H9 (cell line): ENCODE measurements around the gene ZNFX1. TPM values are rescaled to one million over a fixed set of nuclear protein-coding genes. Genes with fewer than 3 reads are reported as not detected.

ENCODE experiments used
- DNase-seq: peaks from one replicate; pipeline ENCODE4 v3.0.0-alpha.2; 2017
- H2AFZ ChIP-seq: one replicate; pipeline ENCODE4 v1.6.1; 2013; ENCODE audit warnings: mild to moderate bottlenecking, low read length, control low read depth, moderate library complexity
- H2AK5ac ChIP-seq: 2 replicates; pipeline ENCODE4 v1.6.1; 2013; ENCODE audit warnings: low read length, control low read depth, mixed read lengths; ENCODE audit not compliant: insufficient read length
- H2BK120ac ChIP-seq: one replicate; pipeline ENCODE4 v1.6.1; 2013; ENCODE audit warnings: low read depth, mild to moderate bottlenecking, low read length, control low read depth, inconsistent platforms; ENCODE audit not compliant: poor library complexity, severe bottlenecking
- H2BK12ac ChIP-seq: 2 replicates; pipeline ENCODE4 v1.6.1; 2013; ENCODE audit warnings: low read length, control low read depth, mixed read lengths, low read depth; ENCODE audit not compliant: insufficient read length
- H2BK15ac ChIP-seq: 2 replicates; pipeline ENCODE4 v1.6.1; 2013; ENCODE audit warnings: low read depth, low read length, control low read depth
- H2BK20ac ChIP-seq: one replicate; pipeline ENCODE4 v1.6.1; 2013; ENCODE audit warnings: low read depth, mild to moderate bottlenecking, low read length, control low read depth, inconsistent platforms; ENCODE audit not compliant: poor library complexity, severe bottlenecking
- H2BK5ac ChIP-seq: 2 replicates; pipeline ENCODE4 v1.6.1; 2013; ENCODE audit warnings: low read length, control low read depth, mixed read lengths; ENCODE audit not compliant: insufficient read length
- H3K14ac ChIP-seq: 2 replicates; pipeline ENCODE4 v1.6.1; 2013; ENCODE audit warnings: low read length, control low read depth; ENCODE audit not compliant: insufficient read depth
- H3K18ac ChIP-seq: 2 replicates; pipeline ENCODE4 v1.6.1; 2013; ENCODE audit warnings: low read depth, mild to moderate bottlenecking, mixed read lengths, low read length, control low read depth; ENCODE audit not compliant: insufficient read length
- H3K23ac ChIP-seq: 2 replicates; pipeline ENCODE4 v1.6.1; 2013; ENCODE audit warnings: low read length, control low read depth, mixed read lengths, low read depth; ENCODE audit not compliant: insufficient read length
- H3K23me2 ChIP-seq: 2 replicates; pipeline ENCODE4 v1.6.1; 2013; ENCODE audit warnings: low read depth, mild to moderate bottlenecking, mixed read lengths, low read length, control low read depth; ENCODE audit not compliant: insufficient read length, poor library complexity, severe bottlenecking
- H3K27ac ChIP-seq: 2 replicates; pipeline ENCODE4 v1.5.1; 2013; ENCODE audit warnings: low read length, control low read depth, mixed read lengths, low read depth; ENCODE audit not compliant: insufficient read length
- H3K27me3 ChIP-seq: 2 replicates; pipeline ENCODE4 v1.6.1; 2013; ENCODE audit warnings: low read length, control low read depth, inconsistent platforms; ENCODE audit not compliant: insufficient read depth
- H3K4ac ChIP-seq: 2 replicates; pipeline ENCODE4 v1.6.1; 2013; ENCODE audit warnings: low read depth, mild to moderate bottlenecking, control low read depth, inconsistent platforms, low read length, moderate library complexity
- H3K4me1 ChIP-seq: 2 replicates; pipeline ENCODE4 v1.6.1; 2013; ENCODE audit warnings: low read length, control low read depth, inconsistent platforms; ENCODE audit not compliant: insufficient read depth
- H3K4me2 ChIP-seq: 2 replicates; pipeline ENCODE4 v1.6.1; 2013; ENCODE audit warnings: low read length, control low read depth, mixed read lengths; ENCODE audit not compliant: insufficient read length, insufficient read depth
- H3K56ac ChIP-seq: 2 replicates; pipeline ENCODE4 v1.6.1; 2013; ENCODE audit warnings: low read depth, mild to moderate bottlenecking, mixed read lengths, low read length, control low read depth; ENCODE audit not compliant: insufficient read length
- H3K79me1 ChIP-seq: 2 replicates; pipeline ENCODE4 v1.6.1; 2013; ENCODE audit warnings: low read depth, mild to moderate bottlenecking, moderate library complexity, low read length, control low read depth, inconsistent platforms; ENCODE audit not compliant: insufficient read depth, poor library complexity, severe bottlenecking
- H3K79me2 ChIP-seq: 2 replicates; pipeline ENCODE4 v1.6.1; 2013; ENCODE audit warnings: low read length, control low read depth, inconsistent platforms; ENCODE audit not compliant: insufficient read depth
- H3K9ac ChIP-seq: 2 replicates; pipeline ENCODE4 v1.6.1; 2013; ENCODE audit warnings: low read length, control low read depth, mixed read lengths; ENCODE audit not compliant: insufficient read length; ENCODE audit errors: extremely low read depth
- H3K9me3 ChIP-seq: one replicate; pipeline ENCODE4 v1.6.1; 2013; ENCODE audit warnings: low read depth, low read length, inconsistent platforms; ENCODE audit not compliant: control insufficient read depth
- H3T11ph ChIP-seq: one replicate; pipeline ENCODE4 v1.6.1; 2013; ENCODE audit warnings: mild to moderate bottlenecking, low read length, control low read depth, inconsistent platforms
- H4K20me1 ChIP-seq: one replicate; pipeline ENCODE4 v1.6.1; 2013; ENCODE audit not compliant: control insufficient read depth, insufficient read length, insufficient read depth
- H4K5ac ChIP-seq: 2 replicates; pipeline ENCODE4 v1.6.1; 2013; ENCODE audit warnings: low read depth, mild to moderate bottlenecking, mixed read lengths, low read length, control low read depth; ENCODE audit not compliant: insufficient read length
- H4K8ac ChIP-seq: replicated peaks from 2 replicates; pipeline ENCODE4 v1.6.1; 2013; ENCODE audit warnings: low read length, control low read depth, mixed read lengths, low read depth; ENCODE audit not compliant: insufficient read length
- H4K91ac ChIP-seq: 2 replicates; pipeline ENCODE4 v1.6.1; 2013; ENCODE audit warnings: low read depth, mild to moderate bottlenecking, moderate library complexity, mixed read lengths, low read length, control low read depth; ENCODE audit not compliant: insufficient read length
- H3K27ac Mint-ChIP-seq, 3 experiments: 2 replicates in 2 of 3; 3 replicates in 1 of 3; pipeline ENCODE4 v1.8.0; 2020 to 2021; ENCODE audit warnings: mixed read lengths in 3 of 3, mild to moderate bottlenecking in 1 of 3, moderate library complexity in 1 of 3
- H3K27me3 Mint-ChIP-seq: 2 replicates; pipeline ENCODE4 v1.8.0; 2021; ENCODE audit warnings: low read depth, mild to moderate bottlenecking, moderate library complexity, mixed read lengths
- H3K36me3 Mint-ChIP-seq, 3 experiments: 2 replicates in 2 of 3; 3 replicates in 1 of 3; pipeline ENCODE4 v1.8.0; 2020 to 2021; ENCODE audit warnings: low read depth in 3 of 3, mixed read lengths in 3 of 3; ENCODE audit not compliant: insufficient read depth in 1 of 3
- H3K4me1 Mint-ChIP-seq, 2 experiments: 2 replicates each; pipeline ENCODE4 v1.8.0; 2020; ENCODE audit warnings: mixed read lengths in 2 of 2
- H3K4me3 Mint-ChIP-seq, 2 experiments: 2 replicates in 1 of 2; 3 replicates in 1 of 2; pipeline ENCODE4 v1.8.0; 2020 to 2021; ENCODE audit warnings: mild to moderate bottlenecking in 2 of 2, mixed read lengths in 2 of 2, moderate library complexity in 1 of 2
- H3K9me3 Mint-ChIP-seq, 2 experiments: 2 replicates in 1 of 2; 3 replicates in 1 of 2; pipeline ENCODE4 v1.8.0; 2020; ENCODE audit warnings: mild to moderate bottlenecking in 2 of 2, mixed read lengths in 2 of 2, moderate library complexity in 1 of 2
- CTCF ChIP-seq: fragments of 200-600 bp; sonication (generic); conservative IDR thresholded peaks from 3 replicates; pipeline ENCODE4 v1.8.0; 2021; ENCODE audit warnings: antibody characterized with exemption, mild to moderate bottlenecking
- whole genome bisulfite sequencing: extraction: QIAGEN DNeasy Blood & Tissue Kit; methylation state at CpG from one replicate; pipeline ENCODE4 v1.1.7; 2013; ENCODE audit warnings: missing lambda C conversion rate, low lambda C conversion rate, mixed read lengths; ENCODE audit not compliant: insufficient read length; ENCODE audit errors: extremely low coverage; 5-methylcytosine and 5-hydroxymethylcytosine counted together
- total RNA-seq: library from RNA; stranded (reverse); gene quantifications from 2 replicates; pipeline ENCODE4 v1.2.1, GENCODE V29; 2021

The ZNFX1 gene
- total RNA-seq, 1 experiment from 2014 or later, result 13.3 TPM

GRCh38 chr20:49286689-49287551 lies 9.1 kb upstream of the ZNFX1 start:
- no peaks in the 10 kb centered on the region for H3K27me3 ChIP-seq
- DNase-seq, result no peak
- no peak overlapping the region for H3K18ac ChIP-seq
- no peak overlapping the region for H3K56ac ChIP-seq
- H3K4me1 ChIP-seq, result no peaks in the 10 kb centered on the region
- no peak overlapping the region for H2BK20ac ChIP-seq
- H3K14ac ChIP-seq, result no peak overlapping the region
- no peak overlapping the region for H2AFZ ChIP-seq
- H3K27ac ChIP-seq, result peak overlapping the region; percentile 70
- H2AK5ac ChIP-seq, result no peak overlapping the region
- H3K4me3 Mint-ChIP-seq, result peak overlapping the region; percentile 99
- no peak overlapping the region for H4K91ac ChIP-seq
- peaks cover 0 to 9% of the 10 kb centered on the region in 2 experiments; a peak in 2 of 5 replicates for H3K9me3 Mint-ChIP-seq
- peak overlapping the region; percentile 16 for H3K4me2 ChIP-seq
- no peak overlapping the region for H4K5ac ChIP-seq
- peaks cover 33% of the 10 kb centered on the region; the same call in 1 of the 2 replicates for H3K79me2 ChIP-seq
- no peak overlapping the region for H2BK5ac ChIP-seq
- H4K8ac ChIP-seq, result no peak overlapping the region
- peaks cover 56 to 77% of the 10 kb centered on the region in 2 experiments for H3K4me1 Mint-ChIP-seq
- peaks cover 74 to 97% (median 91%) of the 10 kb centered on the region in 3 experiments for H3K36me3 Mint-ChIP-seq
- peak overlapping the region; percentile 77 to 95 (median 78); a peak in 6 of 7 replicates for H3K27ac Mint-ChIP-seq
- H4K20me1 ChIP-seq, result no peaks in the 10 kb centered on the region
- H2BK120ac ChIP-seq, result no peak overlapping the region
- H3K79me1 ChIP-seq, result no peaks in the 10 kb centered on the region
- no peak overlapping the region for H3K9ac ChIP-seq
- no peak for TF ChIP-seq CTCF
- H3K9me3 ChIP-seq, result no peaks in the 10 kb centered on the region
- H3K23ac ChIP-seq, result no peak overlapping the region
- peaks cover 11% of the 10 kb centered on the region for H3K23me2 ChIP-seq
- no peak overlapping the region for H3T11ph ChIP-seq
- H3K27me3 Mint-ChIP-seq, result peaks cover 5% of the 10 kb centered on the region
- no CpG with 5 or more reads among the region's 16 CpGs for WGBS
- H3K4ac ChIP-seq, result no peak overlapping the region
- H2BK12ac ChIP-seq, result no peak overlapping the region
- H2BK15ac ChIP-seq, result no peak overlapping the region
